Measurements from ENCODE around the gene PALLD.

The PALLD gene

DNA sequence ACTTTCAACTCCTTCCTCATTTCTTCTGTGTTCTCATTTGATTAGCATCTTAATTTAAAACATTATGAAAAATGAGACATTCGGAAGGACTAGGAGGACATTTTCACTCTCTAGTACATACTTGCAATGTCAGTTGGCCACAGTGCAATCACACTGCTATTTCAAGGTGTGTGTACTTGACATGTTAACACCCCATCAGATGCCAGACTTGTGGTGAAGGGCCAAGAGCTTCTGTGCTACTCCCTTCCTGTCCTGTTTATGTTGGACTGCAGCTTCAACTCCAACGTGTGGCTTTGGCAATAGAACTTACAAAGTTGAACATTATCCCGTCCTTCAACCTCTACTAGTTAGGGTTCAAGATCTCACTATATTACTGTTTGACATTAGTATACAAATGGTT lies 221.0 kb downstream of the PALLD start:
- Histone ChIP-seq H3K4ac (ENCODE audit: low read length) (no peak overlapping the region), H3K18ac (ENCODE audit: low read length) (no peak overlapping the region), H3K27me3 (ENCODE audit: control insufficient read depth in 3 of 3, insufficient read depth in 3 of 3, low read depth in 1 of 3, low read length in 3 of 3) (no peaks in the 10 kb centered on the region), H3K4me3 (ENCODE audit: low read length in 2 of 2) (no peak overlapping the region), H4K8ac (ENCODE audit: low read depth, low read length) (no peak overlapping the region), H3K27ac (replicated peaks; ENCODE audit: low read length) (no peak overlapping the region), H3K4me2 (ENCODE audit: insufficient read depth, low read length, poor library complexity, severe bottlenecking) (no peak overlapping the region), H3K4me1 (ENCODE audit: control insufficient read depth in 2 of 2, insufficient read depth in 1 of 2, low read depth in 1 of 2, low read length in 2 of 2) (no peaks in the 10 kb centered on the region), H2BK5ac (ENCODE audit: low read length) (no peak overlapping the region), H3K36me3 (replicated peaks in 1 of 2; ENCODE audit: control insufficient read depth in 2 of 2, insufficient read depth in 2 of 2, low read length in 2 of 2) (peaks cover 0 to 35% of the 10 kb centered on the region in 2 donors), H3K14ac (ENCODE audit: low read length) (no peak overlapping the region), H3K23ac (ENCODE audit: low read depth, low read length, poor library complexity) (no peak overlapping the region), H2BK12ac (ENCODE audit: low read length) (no peak overlapping the region), H3K79me1 (ENCODE audit: low read depth, low read length) (no peaks in the 10 kb centered on the region), H3K9me3 (replicated peaks in 1 of 2; ENCODE audit: control insufficient read depth in 2 of 2, insufficient read depth in 1 of 2, low read depth in 1 of 2, low read length in 2 of 2) (peaks cover 0 to 6% of the 10 kb centered on the region in 2 donors), H2BK120ac (ENCODE audit: low read depth, low read length) (no peak overlapping the region), H2AFZ (ENCODE audit: low read length) (no peak overlapping the region), H2AK5ac (ENCODE audit: low read depth, low read length) (no peak overlapping the region), H4K91ac (ENCODE audit: low read depth, low read length, poor library complexity) (no peak overlapping the region), H2BK15ac (ENCODE audit: low read length) (no peak overlapping the region), H3K9ac (ENCODE audit: low read depth, low read length, poor library complexity) (no peak overlapping the region)
- no peak for DNase-seq (ENCODE audit: low spot score)
- WGBS, 2 donors (ENCODE audit: extremely low coverage in 2 of 2, insufficient read length in 2 of 2, insufficient replicate concordance in 1 of 2), result no CpG with 5 or more reads among the region's 3 CpGs

DNA sequence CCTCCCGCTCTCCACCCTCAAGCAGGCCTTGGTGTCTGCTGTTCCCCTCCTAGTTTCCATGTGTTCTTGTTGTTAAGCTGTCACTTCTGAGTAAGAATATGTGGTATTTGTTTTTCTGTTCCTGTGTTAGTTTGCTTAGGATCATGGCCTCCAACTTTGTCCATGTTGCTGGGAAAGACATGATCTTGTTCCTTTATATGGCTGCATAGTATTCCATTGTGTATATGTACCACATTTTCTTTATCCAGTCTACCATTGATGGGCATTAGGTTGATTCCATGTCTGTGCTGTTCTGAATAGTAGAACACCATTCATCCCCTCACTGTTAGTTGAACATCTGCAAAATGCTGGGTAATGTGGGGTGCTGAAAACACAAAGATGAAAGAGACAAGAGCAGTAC lies 222.9 kb downstream of the PALLD start:
- no peak overlapping the region for H3K14ac ChIP-seq (ENCODE audit: low read length)
- WGBS, 2 donors (ENCODE audit: extremely low coverage in 2 of 2, insufficient read length in 2 of 2, insufficient replicate concordance in 1 of 2), result no CpG with 5 or more reads among the region's 1 CpG
- DNase-seq (ENCODE audit: low spot score), result no peak
- no peak overlapping the region for H2BK120ac ChIP-seq (ENCODE audit: low read depth, low read length)
- no peak overlapping the region for H3K18ac ChIP-seq (ENCODE audit: low read length)
- no peak overlapping the region for H3K27ac ChIP-seq (replicated peaks; ENCODE audit: low read length)
- no peak overlapping the region for H2BK12ac ChIP-seq (ENCODE audit: low read length)
- no peak overlapping the region for H4K91ac ChIP-seq (ENCODE audit: low read depth, low read length, poor library complexity)
- H3K4me1 ChIP-seq (ENCODE audit: control insufficient read depth in 2 of 2, insufficient read depth in 1 of 2, low read depth in 1 of 2, low read length in 2 of 2), result no peaks in the 10 kb centered on the region
- no peak overlapping the region for H2BK15ac ChIP-seq (ENCODE audit: low read length)
- H2AFZ ChIP-seq (ENCODE audit: low read length), result no peak overlapping the region
- no peak overlapping the region for H3K4me3 ChIP-seq (ENCODE audit: low read length in 2 of 2)
- H2BK5ac ChIP-seq (ENCODE audit: low read length), result no peak overlapping the region
- H3K9ac ChIP-seq (ENCODE audit: low read depth, low read length, poor library complexity), result no peak overlapping the region
- no peaks in the 10 kb centered on the region for H3K79me1 ChIP-seq (ENCODE audit: low read depth, low read length)
- H3K4me2 ChIP-seq (ENCODE audit: insufficient read depth, low read length, poor library complexity, severe bottlenecking), result no peak overlapping the region
- H3K36me3 ChIP-seq (replicated peaks in 1 of 2; ENCODE audit: control insufficient read depth in 2 of 2, insufficient read depth in 2 of 2, low read length in 2 of 2), result peaks cover 0 to 25% of the 10 kb centered on the region in 2 donors
- no peak overlapping the region for H3K23ac ChIP-seq (ENCODE audit: low read depth, low read length, poor library complexity)
- H3K9me3 ChIP-seq (replicated peaks in 1 of 2; ENCODE audit: control insufficient read depth in 2 of 2, insufficient read depth in 1 of 2, low read depth in 1 of 2, low read length in 2 of 2), result peaks cover 0 to 6% of the 10 kb centered on the region in 2 donors
- no peak overlapping the region for H3K4ac ChIP-seq (ENCODE audit: low read length)
- H3K27me3 ChIP-seq (ENCODE audit: control insufficient read depth in 3 of 3, insufficient read depth in 3 of 3, low read depth in 1 of 3, low read length in 3 of 3), result no peaks in the 10 kb centered on the region
- no peak overlapping the region for H4K8ac ChIP-seq (ENCODE audit: low read depth, low read length)
- H2AK5ac ChIP-seq (ENCODE audit: low read depth, low read length), result no peak overlapping the region

DNA sequence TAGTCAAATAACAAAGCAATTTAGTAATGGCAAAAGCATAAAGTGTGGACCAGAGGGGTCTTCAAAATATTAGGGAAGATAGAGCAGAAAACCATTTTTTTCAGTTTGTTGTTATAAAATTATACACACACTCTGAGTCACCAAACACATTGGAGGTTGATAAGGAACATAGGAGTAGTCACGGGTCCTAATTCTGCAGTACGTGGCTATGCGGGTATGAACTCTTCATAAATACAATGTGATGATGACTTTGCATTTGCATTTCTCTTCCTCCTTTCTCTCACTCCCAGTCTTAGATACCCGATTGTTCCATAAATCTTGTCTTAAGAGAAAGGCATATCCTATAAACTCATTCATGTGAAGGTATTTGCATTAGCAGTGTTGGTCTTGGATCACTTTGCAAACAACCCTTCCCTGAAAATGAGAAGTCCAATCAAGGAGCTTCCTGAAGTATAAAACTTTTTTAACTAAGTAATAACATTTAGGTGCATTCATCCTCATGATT lies 223.6 kb downstream of the PALLD start:
- Histone ChIP-seq H3K79me1 (ENCODE audit: low read depth, low read length) (no peaks in the 10 kb centered on the region), H3K4me1 (ENCODE audit: control insufficient read depth in 2 of 2, insufficient read depth in 1 of 2, low read depth in 1 of 2, low read length in 2 of 2) (no peaks in the 10 kb centered on the region), H3K4me3 (ENCODE audit: low read length in 2 of 2) (no peak overlapping the region), H2BK5ac (ENCODE audit: low read length) (no peak overlapping the region), H3K4me2 (ENCODE audit: insufficient read depth, low read length, poor library complexity, severe bottlenecking) (no peak overlapping the region), H3K14ac (ENCODE audit: low read length) (no peak overlapping the region), H3K4ac (ENCODE audit: low read length) (no peak overlapping the region), H3K18ac (ENCODE audit: low read length) (no peak overlapping the region), H3K23ac (ENCODE audit: low read depth, low read length, poor library complexity) (no peak overlapping the region), H3K9me3 (replicated peaks in 1 of 2; ENCODE audit: control insufficient read depth in 2 of 2, insufficient read depth in 1 of 2, low read depth in 1 of 2, low read length in 2 of 2) (peaks cover 0 to 6% of the 10 kb centered on the region in 2 donors), H4K8ac (ENCODE audit: low read depth, low read length) (no peak overlapping the region), H2AK5ac (ENCODE audit: low read depth, low read length) (no peak overlapping the region), H2BK120ac (ENCODE audit: low read depth, low read length) (no peak overlapping the region), H4K91ac (ENCODE audit: low read depth, low read length, poor library complexity) (no peak overlapping the region), H2BK15ac (ENCODE audit: low read length) (no peak overlapping the region), H3K9ac (ENCODE audit: low read depth, low read length, poor library complexity) (no peak overlapping the region), H2BK12ac (ENCODE audit: low read length) (no peak overlapping the region), H3K27me3 (ENCODE audit: control insufficient read depth in 3 of 3, insufficient read depth in 3 of 3, low read depth in 1 of 3, low read length in 3 of 3) (no peaks in the 10 kb centered on the region), H3K27ac (replicated peaks; ENCODE audit: low read length) (no peak overlapping the region), H3K36me3 (replicated peaks in 1 of 2; ENCODE audit: control insufficient read depth in 2 of 2, insufficient read depth in 2 of 2, low read length in 2 of 2) (peaks cover 0 to 20% of the 10 kb centered on the region in 2 donors), H2AFZ (ENCODE audit: low read length) (no peak overlapping the region)
- DNase-seq (ENCODE audit: low spot score), result no peak
- WGBS, 2 donors (ENCODE audit: extremely low coverage in 2 of 2, insufficient read length in 2 of 2, insufficient replicate concordance in 1 of 2), result no CpG with 5 or more reads among the region's 4 CpGs

GRCh38 chr4:168722391-168722790 lies 225.5 kb downstream of the PALLD start:
- Histone ChIP-seq H3K9me3 (replicated peaks in 1 of 2; ENCODE audit: control insufficient read depth in 2 of 2, insufficient read depth in 1 of 2, low read depth in 1 of 2, low read length in 2 of 2) (peaks cover 0 to 15% of the 10 kb centered on the region in 2 donors), H2BK15ac (ENCODE audit: low read length) (no peak overlapping the region), H3K14ac (ENCODE audit: low read length) (no peak overlapping the region), H2BK5ac (ENCODE audit: low read length) (no peak overlapping the region), H3K27me3 (ENCODE audit: control insufficient read depth in 3 of 3, insufficient read depth in 3 of 3, low read depth in 1 of 3, low read length in 3 of 3) (no peaks in the 10 kb centered on the region), H4K91ac (ENCODE audit: low read depth, low read length, poor library complexity) (no peak overlapping the region), H3K4me2 (ENCODE audit: insufficient read depth, low read length, poor library complexity, severe bottlenecking) (no peak overlapping the region), H3K27ac (replicated peaks; ENCODE audit: low read length) (no peak overlapping the region), H2BK120ac (ENCODE audit: low read depth, low read length) (no peak overlapping the region), H3K36me3 (replicated peaks in 1 of 2; ENCODE audit: control insufficient read depth in 2 of 2, insufficient read depth in 2 of 2, low read length in 2 of 2) (peaks cover 0 to 20% of the 10 kb centered on the region in 2 donors), H3K79me1 (ENCODE audit: low read depth, low read length) (no peaks in the 10 kb centered on the region), H4K8ac (ENCODE audit: low read depth, low read length) (no peak overlapping the region), H3K4me1 (ENCODE audit: control insufficient read depth in 2 of 2, insufficient read depth in 1 of 2, low read depth in 1 of 2, low read length in 2 of 2) (no peaks in the 10 kb centered on the region), H2AFZ (ENCODE audit: low read length) (no peak overlapping the region), H3K4ac (ENCODE audit: low read length) (no peak overlapping the region), H3K9ac (ENCODE audit: low read depth, low read length, poor library complexity) (no peak overlapping the region), H2BK12ac (ENCODE audit: low read length) (no peak overlapping the region), H3K23ac (ENCODE audit: low read depth, low read length, poor library complexity) (no peak overlapping the region), H2AK5ac (ENCODE audit: low read depth, low read length) (no peak overlapping the region), H3K18ac (ENCODE audit: low read length) (no peak overlapping the region), H3K4me3 (ENCODE audit: low read length in 2 of 2) (no peak overlapping the region)
- WGBS, 2 donors (ENCODE audit: extremely low coverage in 2 of 2, insufficient read length in 2 of 2, insufficient replicate concordance in 1 of 2), result no CpG with 5 or more reads among the region's 2 CpGs
- DNase-seq (ENCODE audit: low spot score), result no peak

Data from neuronal stem cell (in vitro differentiated cells).